Heart left ventricle (tissue), 13 donors: ENCODE results near the gene CASK.

Experiments used
- POLR2A ChIP-seq, 2 donors: fragments of 450-650 bp; IDR thresholded peaks; one replicate each; pipeline ENCODE4 v1.6.1; 2017; ENCODE audit warnings: antibody characterized with exemption in 2 of 2, mild to moderate bottlenecking in 2 of 2, moderate library complexity in 2 of 2
- TF ChIP-seq, protein P1 (sequence below), 12 donors: fragments of 200-600 bp; sonication (generic) in 4 of 12; IDR thresholded peaks; one replicate each; pipeline versions ENCODE4 v1.5.0 to v1.8.0; 2018 to 2022; ENCODE audit warnings: antibody characterized with exemption in 12 of 12, mild to moderate bottlenecking in 5 of 12
- donor health status: ischemic (EF 13 %, LVEDD 7.1; RV severe dilation, severe dysfunction).
- donor health status: DM: no; HTN: yes; CAD: no.
- donor health status: DM: no; HTN: no; CAD: no.
- donor health status: ischemic (EF 25% LVEDD 6.9; RV normal size, moderate dysfunction).
- donor health status: ischemic (EF 25% LVEDD 5.7; RV mildly dilated, moderate dysfunction).
- donor health status: ischemic (EF 35%, LVEDD 5.7; RV mildly dilated, moderate dysfunction).
- donor health status: nonischemic (EF 11% LVEDD 7.7; RV severe dilation, severe dysfunction).
- donor health status: DM: yes; HTN: yes; CAD: no.
- donor health status: PGD.
- donor health status: ischemic (EF 29% LVEDD 5.4; RV normal size, mild dysfunction).
- donor health status: nonischemic (EF 23%, LVEDD 6.1; RV moderate dilation, normal function).

DNA sequence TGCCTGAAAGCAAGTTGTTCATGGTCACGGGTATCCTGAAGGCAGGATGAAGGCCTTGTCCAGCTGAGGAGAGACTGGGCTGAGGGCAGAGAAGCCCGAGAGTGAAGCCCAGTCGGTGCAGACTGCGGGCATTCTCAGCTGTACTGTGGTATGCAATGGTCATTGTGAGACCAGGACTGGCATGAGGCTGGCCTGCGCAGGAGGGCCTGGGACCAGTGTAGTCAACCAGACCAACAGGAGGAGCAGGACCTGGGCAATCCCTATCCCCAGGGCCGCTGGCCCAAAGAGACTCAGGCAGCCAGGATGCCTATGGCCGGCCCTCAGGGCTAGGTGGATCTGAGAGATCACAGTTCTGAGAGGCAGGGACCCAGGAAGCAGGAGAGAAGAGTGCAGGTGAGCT lies 394.6 kb downstream of the CASK start:
- TF ChIP-seq, protein P1, sequence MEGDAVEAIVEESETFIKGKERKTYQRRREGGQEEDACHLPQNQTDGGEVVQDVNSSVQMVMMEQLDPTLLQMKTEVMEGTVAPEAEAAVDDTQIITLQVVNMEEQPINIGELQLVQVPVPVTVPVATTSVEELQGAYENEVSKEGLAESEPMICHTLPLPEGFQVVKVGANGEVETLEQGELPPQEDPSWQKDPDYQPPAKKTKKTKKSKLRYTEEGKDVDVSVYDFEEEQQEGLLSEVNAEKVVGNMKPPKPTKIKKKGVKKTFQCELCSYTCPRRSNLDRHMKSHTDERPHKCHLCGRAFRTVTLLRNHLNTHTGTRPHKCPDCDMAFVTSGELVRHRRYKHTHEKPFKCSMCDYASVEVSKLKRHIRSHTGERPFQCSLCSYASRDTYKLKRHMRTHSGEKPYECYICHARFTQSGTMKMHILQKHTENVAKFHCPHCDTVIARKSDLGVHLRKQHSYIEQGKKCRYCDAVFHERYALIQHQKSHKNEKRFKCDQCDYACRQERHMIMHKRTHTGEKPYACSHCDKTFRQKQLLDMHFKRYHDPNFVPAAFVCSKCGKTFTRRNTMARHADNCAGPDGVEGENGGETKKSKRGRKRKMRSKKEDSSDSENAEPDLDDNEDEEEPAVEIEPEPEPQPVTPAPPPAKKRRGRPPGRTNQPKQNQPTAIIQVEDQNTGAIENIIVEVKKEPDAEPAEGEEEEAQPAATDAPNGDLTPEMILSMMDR (IDR thresholded peaks at IDR 0.05) = no peak
- no peak for TF ChIP-seq POLR2A (IDR thresholded peaks at IDR 0.05)
